Activated CD4-positive, alpha-beta T cell treated with anti-CD3 and anti-CD28 coated beads, Interleukin-2, amount 10 ng/mL, durations not matched to agents 24 days and 14 days (primary cell): ENCODE results near the gene FBXW4. TPM values are rescaled to one million over a fixed set of nuclear protein-coding genes. Genes with fewer than 3 reads are reported as not detected.

Source experiments
- DNase-seq: peaks from one replicate; pipeline ENCODE4 v3.0.0; 2022
- H3K27ac Mint-ChIP-seq: one replicate; pipeline ENCODE4 v1.8.0; 2022; ENCODE audit warnings: mild to moderate bottlenecking, mixed read lengths
- H3K27me3 Mint-ChIP-seq: one replicate; pipeline ENCODE4 v1.8.0; 2022; ENCODE audit warnings: mixed read lengths
- H3K36me3 Mint-ChIP-seq: one replicate; pipeline ENCODE4 v1.8.0; 2022; ENCODE audit warnings: low read depth, mild to moderate bottlenecking, mixed read lengths
- H3K4me1 Mint-ChIP-seq: one replicate; pipeline ENCODE4 v1.8.0; 2021; ENCODE audit warnings: mixed read lengths
- H3K4me3 Mint-ChIP-seq: one replicate; pipeline ENCODE4 v1.8.0; 2022; ENCODE audit warnings: mild to moderate bottlenecking, moderate library complexity, mixed read lengths
- H3K9me3 Mint-ChIP-seq: one replicate; pipeline ENCODE4 v1.8.0; 2021; ENCODE audit warnings: mixed read lengths
- intact Hi-C: fragments of 100-400 bp; cut with micrococcal nuclease; formaldehyde crosslinking; loops from one replicate; pipeline ENCODE4 v1.15.1; 2023
- total RNA-seq: library from RNA; stranded (reverse); gene quantifications from 2 replicates; pipeline ENCODE4 v1.2.3, GENCODE V29; 2022

FBXW4 gene
- total RNA-seq, 1 donor from 2014 or later, result 32.0 TPM

GRCh38 chr10:101631821-101632475 lies 63.0 kb downstream of the FBXW4 start:
- Mint-ChIP-seq H3K9me3 (no peaks in the 10 kb centered on the region), H3K4me3 (no peak overlapping the region), H3K27me3 (no peaks in the 10 kb centered on the region), H3K36me3 (peaks cover 6% of the 10 kb centered on the region), H3K27ac (no peak overlapping the region), H3K4me1 (no peaks in the 10 kb centered on the region)
- intact Hi-C loops, result no loop called here
- DNase-seq, result no peak

- DNase-seq, result no peak
- no peak overlapping the region for H3K4me3 Mint-ChIP-seq
- intact Hi-C loops, result no loop called here
- no peak overlapping the region for H3K27ac Mint-ChIP-seq
- no peaks in the 10 kb centered on the region for H3K9me3 Mint-ChIP-seq
- H3K36me3 Mint-ChIP-seq, result peaks cover 3% of the 10 kb centered on the region
- no peaks in the 10 kb centered on the region for H3K27me3 Mint-ChIP-seq
- no peaks in the 10 kb centered on the region for H3K4me1 Mint-ChIP-seq
These were observed 64.4 kb downstream of the FBXW4 start for GRCh38 chr10:101630633-101630920.

GRCh38 chr10:101629837-101630632 lies 64.9 kb downstream of the FBXW4 start:
- Mint-ChIP-seq H3K4me1 (no peaks in the 10 kb centered on the region), H3K36me3 (peaks cover 3% of the 10 kb centered on the region), H3K4me3 (no peak overlapping the region), H3K27me3 (no peaks in the 10 kb centered on the region), H3K27ac (no peak overlapping the region), H3K9me3 (no peaks in the 10 kb centered on the region)
- no peak for DNase-seq
- intact Hi-C loops, result no loop called here

DNA sequence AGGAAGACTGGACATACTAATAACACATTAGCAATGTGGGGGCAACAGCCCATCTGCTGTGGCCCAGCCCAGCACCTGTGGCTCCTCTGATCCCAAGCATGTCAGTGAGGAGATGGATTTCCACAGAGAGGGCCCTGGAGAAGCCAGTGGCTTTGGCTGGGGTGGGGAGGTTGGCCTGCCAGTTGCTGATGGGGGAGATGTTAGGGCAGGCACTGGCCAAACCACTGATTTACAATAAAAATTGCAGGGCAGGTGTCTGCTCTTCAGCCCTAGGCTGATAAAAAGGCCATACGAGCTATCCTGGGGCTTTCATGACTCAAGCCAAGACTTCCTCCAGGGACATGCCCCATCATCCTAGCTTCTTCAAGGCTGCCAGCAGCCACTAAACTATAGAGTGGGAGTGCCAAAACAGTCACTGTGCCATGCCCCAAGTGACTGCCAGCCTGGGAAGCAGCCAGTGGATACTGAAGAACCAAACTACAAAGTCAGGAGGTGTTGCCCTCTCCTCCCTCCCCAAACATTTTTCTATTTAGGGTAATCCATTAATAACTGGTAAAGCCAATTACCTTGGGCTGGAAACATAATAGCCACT lies 69.1 kb downstream of the FBXW4 start:
- Mint-ChIP-seq H3K4me3 (no peak overlapping the region), H3K27ac (no peak overlapping the region), H3K9me3 (no peaks in the 10 kb centered on the region), H3K27me3 (no peaks in the 10 kb centered on the region), H3K4me1 (no peaks in the 10 kb centered on the region), H3K36me3 (peaks cover 12% of the 10 kb centered on the region)
- intact Hi-C loops, result no loop called here
- DNase-seq, result no peak

- DNase-seq, result no peak
- Mint-ChIP-seq H3K36me3 (peaks cover 14% of the 10 kb centered on the region), H3K9me3 (no peaks in the 10 kb centered on the region), H3K4me1 (no peaks in the 10 kb centered on the region), H3K27me3 (no peaks in the 10 kb centered on the region), H3K4me3 (no peak overlapping the region), H3K27ac (no peak overlapping the region)
- intact Hi-C loops, result no loop called here
These were observed 70.4 kb downstream of the FBXW4 start for GRCh38 chr10:101624526-101625102.

GRCh38 chr10:101623528-101623927 lies 71.4 kb downstream of the FBXW4 start:
- intact Hi-C loops, result no loop called here
- peaks cover 14% of the 10 kb centered on the region for H3K36me3 Mint-ChIP-seq

GRCh38 chr10:101619983-101620382 lies 75.0 kb downstream of the FBXW4 start:
- Mint-ChIP-seq H3K9me3 (no peaks in the 10 kb centered on the region), H3K36me3 (peaks cover 14% of the 10 kb centered on the region), H3K4me3 (no peak overlapping the region), H3K27ac (no peak overlapping the region), H3K4me1 (no peaks in the 10 kb centered on the region), H3K27me3 (no peaks in the 10 kb centered on the region)
- intact Hi-C loops, result no loop called here
- no peak for DNase-seq

More at GRCh38 chr10:101623528-101623927, 71.4 kb downstream of the FBXW4 start:
- Mint-ChIP-seq H3K9me3 (no peaks in the 10 kb centered on the region), H3K27ac (no peak overlapping the region), H3K4me1 (no peaks in the 10 kb centered on the region), H3K4me3 (no peak overlapping the region), H3K27me3 (no peaks in the 10 kb centered on the region)
- DNase-seq, result no peak

DNA sequence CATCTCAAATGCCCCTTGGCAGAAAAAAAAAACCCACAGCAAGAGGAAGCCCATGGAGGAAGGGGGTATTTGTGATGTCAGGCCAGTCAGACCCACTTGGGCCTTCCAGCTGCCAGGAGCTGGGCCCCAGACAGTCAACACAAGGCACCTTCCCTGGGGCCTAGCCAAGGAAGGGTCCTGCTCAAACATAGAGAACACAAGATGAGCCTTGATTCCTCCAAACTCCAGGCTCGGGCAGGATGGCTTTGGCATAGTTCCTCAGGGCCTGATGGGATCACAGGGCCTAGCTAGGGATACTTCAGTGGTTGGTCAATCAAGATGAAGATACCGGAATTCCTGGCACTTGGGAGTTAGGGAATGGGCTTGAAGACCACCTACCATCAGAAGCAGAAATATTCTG lies 76.1 kb downstream of the FBXW4 start:
- H3K4me3 Mint-ChIP-seq, result no peak overlapping the region
- no peak overlapping the region for H3K27ac Mint-ChIP-seq

DNA sequence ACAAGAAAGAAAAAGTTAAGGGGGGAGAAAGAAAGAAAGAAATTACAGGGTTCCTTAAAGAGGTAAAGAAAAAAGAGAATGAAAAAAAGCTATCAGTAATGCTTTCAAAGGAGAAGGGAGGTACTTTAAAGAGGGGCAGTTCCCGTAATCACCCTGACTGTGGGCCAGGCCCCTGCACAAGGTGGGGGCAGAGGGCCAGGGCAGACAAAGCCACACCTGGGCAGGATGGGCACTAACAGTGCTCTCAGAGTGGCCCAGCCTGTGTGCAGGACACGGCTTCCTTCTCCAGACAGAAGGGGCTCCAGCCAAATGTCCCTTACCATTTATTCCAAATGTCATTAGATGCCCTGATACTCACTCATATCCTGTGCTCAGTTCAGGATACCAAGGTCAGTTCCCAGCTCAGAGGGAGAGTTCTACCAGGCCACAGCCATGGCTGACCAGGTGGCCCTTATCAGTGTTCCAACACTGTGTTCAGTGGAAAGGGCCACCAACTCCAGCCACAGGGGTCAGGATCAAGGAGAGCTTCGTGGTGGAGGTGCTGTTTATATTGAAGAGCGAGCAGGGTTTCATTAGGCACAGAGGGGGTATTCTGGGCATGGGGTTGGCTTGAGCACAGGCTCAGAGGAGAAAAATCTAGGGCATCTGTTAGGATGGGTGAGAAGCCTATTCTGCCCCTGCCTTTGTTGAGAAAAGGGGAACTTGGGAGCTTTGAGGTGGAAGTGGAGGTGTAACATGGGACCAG lies 77.0 kb downstream of the FBXW4 start:
- Mint-ChIP-seq H3K9me3 (no peaks in the 10 kb centered on the region), H3K27me3 (no peaks in the 10 kb centered on the region), H3K4me1 (no peaks in the 10 kb centered on the region), H3K4me3 (no peak overlapping the region), H3K36me3 (peaks cover 6% of the 10 kb centered on the region), H3K27ac (no peak overlapping the region)
- no peak for DNase-seq
- intact Hi-C loops, result no loop called here

More for the DNA sequence above, 76.1 kb downstream of the FBXW4 start:
- no peak for DNase-seq
- peaks cover 11% of the 10 kb centered on the region for H3K36me3 Mint-ChIP-seq
- H3K4me1 Mint-ChIP-seq, result no peaks in the 10 kb centered on the region
- intact Hi-C loops, result no loop called here
- H3K9me3 Mint-ChIP-seq, result no peaks in the 10 kb centered on the region
- H3K27me3 Mint-ChIP-seq, result no peaks in the 10 kb centered on the region

GRCh38 chr10:101617102-101617823 lies 77.7 kb downstream of the FBXW4 start:
- DNase-seq, result no peak
- Mint-ChIP-seq H3K27me3 (no peaks in the 10 kb centered on the region), H3K27ac (no peak overlapping the region), H3K4me3 (no peak overlapping the region), H3K9me3 (no peaks in the 10 kb centered on the region), H3K36me3 (peaks cover 4% of the 10 kb centered on the region), H3K4me1 (no peaks in the 10 kb centered on the region)
- intact Hi-C loops, result no loop called here

GRCh38 chr10:101616415-101617101 lies 78.4 kb downstream of the FBXW4 start:
- no peak overlapping the region for H3K4me3 Mint-ChIP-seq
- H3K36me3 Mint-ChIP-seq, result peaks cover 6% of the 10 kb centered on the region
- no peaks in the 10 kb centered on the region for H3K9me3 Mint-ChIP-seq
- no peak for DNase-seq
- H3K27me3 Mint-ChIP-seq, result no peaks in the 10 kb centered on the region
- no peak overlapping the region for H3K27ac Mint-ChIP-seq
- intact Hi-C loops, result no loop called here
- H3K4me1 Mint-ChIP-seq, result peaks cover 3% of the 10 kb centered on the region

GRCh38 chr10:101615525-101616116 lies 79.3 kb downstream of the FBXW4 start:
- H3K4me1 Mint-ChIP-seq, result peaks cover 4% of the 10 kb centered on the region
- H3K36me3 Mint-ChIP-seq, result peaks cover 6% of the 10 kb centered on the region
- no peaks in the 10 kb centered on the region for H3K9me3 Mint-ChIP-seq
- H3K27ac Mint-ChIP-seq, result no peak overlapping the region
- intact Hi-C loops, result no loop called here
- H3K27me3 Mint-ChIP-seq, result no peaks in the 10 kb centered on the region
- DNase-seq, result no peak
- H3K4me3 Mint-ChIP-seq, result no peak overlapping the region
